Measurements from ENCODE around the gene CASP8AP2.
"Not testable (repeated sequence)": the region's sequence is repeated elsewhere in the genome, so short reads cannot be mapped to it uniquely, and the experiment has no call there.

DNA sequence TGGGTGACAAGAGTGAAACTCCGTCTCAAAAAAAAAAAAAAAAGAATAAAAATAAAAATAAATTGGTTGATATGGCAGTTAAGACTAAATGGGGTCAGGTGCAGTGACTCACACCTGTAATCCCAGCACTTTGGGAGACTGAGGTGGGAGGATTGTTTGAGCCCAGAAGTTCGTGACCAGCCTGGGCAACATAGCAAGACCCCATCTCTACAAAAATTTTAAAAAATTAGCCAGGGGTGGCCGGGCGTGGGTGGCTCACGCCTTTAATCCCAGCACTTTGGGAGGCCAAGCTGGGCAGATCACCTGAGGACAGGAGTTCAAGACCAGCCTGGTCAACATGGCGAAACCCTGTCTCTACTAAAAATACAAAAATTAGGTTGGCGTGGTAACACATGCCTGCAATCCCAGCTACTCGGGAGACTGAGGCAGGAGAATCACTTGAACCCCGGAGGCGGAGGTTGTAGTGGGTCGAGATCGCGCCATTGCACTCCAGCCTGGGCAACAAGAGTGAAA is 1.1 kb upstream of the CASP8AP2 start:
- TF ChIP-seq, protein P1, sequence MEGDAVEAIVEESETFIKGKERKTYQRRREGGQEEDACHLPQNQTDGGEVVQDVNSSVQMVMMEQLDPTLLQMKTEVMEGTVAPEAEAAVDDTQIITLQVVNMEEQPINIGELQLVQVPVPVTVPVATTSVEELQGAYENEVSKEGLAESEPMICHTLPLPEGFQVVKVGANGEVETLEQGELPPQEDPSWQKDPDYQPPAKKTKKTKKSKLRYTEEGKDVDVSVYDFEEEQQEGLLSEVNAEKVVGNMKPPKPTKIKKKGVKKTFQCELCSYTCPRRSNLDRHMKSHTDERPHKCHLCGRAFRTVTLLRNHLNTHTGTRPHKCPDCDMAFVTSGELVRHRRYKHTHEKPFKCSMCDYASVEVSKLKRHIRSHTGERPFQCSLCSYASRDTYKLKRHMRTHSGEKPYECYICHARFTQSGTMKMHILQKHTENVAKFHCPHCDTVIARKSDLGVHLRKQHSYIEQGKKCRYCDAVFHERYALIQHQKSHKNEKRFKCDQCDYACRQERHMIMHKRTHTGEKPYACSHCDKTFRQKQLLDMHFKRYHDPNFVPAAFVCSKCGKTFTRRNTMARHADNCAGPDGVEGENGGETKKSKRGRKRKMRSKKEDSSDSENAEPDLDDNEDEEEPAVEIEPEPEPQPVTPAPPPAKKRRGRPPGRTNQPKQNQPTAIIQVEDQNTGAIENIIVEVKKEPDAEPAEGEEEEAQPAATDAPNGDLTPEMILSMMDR (IDR thresholded peaks at IDR 0.05), result not testable (repeated sequence)
- TF ChIP-seq POLR2AphosphoS5 (IDR thresholded peaks at IDR 0.05; ENCODE audit: insufficient read depth in 1 of 2, low read depth in 1 of 2); POLR2A (IDR thresholded peaks at IDR 0.05): not testable (repeated sequence)

Measured in vagina (tissue), 2 donors.